Fibroblast of lung (primary cell): Measurements from ENCODE around the gene AKT1S1.

Experiments
- EZH2 ChIP-seq: IDR thresholded peaks from 2 replicates; pipeline ENCODE4 v1.5.1; 2012; ENCODE audit warnings: low read length, control low read depth, mild to moderate bottlenecking; ENCODE audit errors: missing control alignments
- TF ChIP-seq, protein P1 (sequence below), 2 donors: IDR thresholded peaks in 1 of 2; conservative IDR thresholded peaks in 1 of 2; 1 replicate in 1 of 2; 2 replicates in 1 of 2; pipeline ENCODE4 v1.5.1; 2011 to 2012; ENCODE audit warnings: low read length in 2 of 2, control low read depth in 1 of 2, inconsistent platforms in 1 of 2, low read depth in 1 of 2, mild to moderate bottlenecking in 1 of 2

DNA sequence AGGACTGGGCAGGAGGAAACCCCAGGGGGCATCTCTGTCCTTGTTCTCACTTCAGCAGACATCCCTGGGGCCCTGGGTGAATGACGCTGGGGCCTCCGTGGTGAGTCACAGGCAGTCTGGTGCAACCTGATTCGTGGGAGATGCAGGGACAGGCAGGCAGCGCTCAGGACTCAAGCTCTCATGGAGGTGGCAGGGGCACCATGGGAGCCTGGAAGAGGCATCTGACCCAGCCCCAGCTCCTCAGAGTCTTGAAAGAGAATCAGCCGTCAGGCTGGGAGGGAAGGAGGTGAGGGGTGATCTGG lies 40.2 kb downstream of the AKT1S1 start:
- TF ChIP-seq, protein P1, sequence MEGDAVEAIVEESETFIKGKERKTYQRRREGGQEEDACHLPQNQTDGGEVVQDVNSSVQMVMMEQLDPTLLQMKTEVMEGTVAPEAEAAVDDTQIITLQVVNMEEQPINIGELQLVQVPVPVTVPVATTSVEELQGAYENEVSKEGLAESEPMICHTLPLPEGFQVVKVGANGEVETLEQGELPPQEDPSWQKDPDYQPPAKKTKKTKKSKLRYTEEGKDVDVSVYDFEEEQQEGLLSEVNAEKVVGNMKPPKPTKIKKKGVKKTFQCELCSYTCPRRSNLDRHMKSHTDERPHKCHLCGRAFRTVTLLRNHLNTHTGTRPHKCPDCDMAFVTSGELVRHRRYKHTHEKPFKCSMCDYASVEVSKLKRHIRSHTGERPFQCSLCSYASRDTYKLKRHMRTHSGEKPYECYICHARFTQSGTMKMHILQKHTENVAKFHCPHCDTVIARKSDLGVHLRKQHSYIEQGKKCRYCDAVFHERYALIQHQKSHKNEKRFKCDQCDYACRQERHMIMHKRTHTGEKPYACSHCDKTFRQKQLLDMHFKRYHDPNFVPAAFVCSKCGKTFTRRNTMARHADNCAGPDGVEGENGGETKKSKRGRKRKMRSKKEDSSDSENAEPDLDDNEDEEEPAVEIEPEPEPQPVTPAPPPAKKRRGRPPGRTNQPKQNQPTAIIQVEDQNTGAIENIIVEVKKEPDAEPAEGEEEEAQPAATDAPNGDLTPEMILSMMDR (conservative IDR thresholded peaks at IDR 0.05 in 1 of 2, IDR thresholded peaks at IDR 0.05 in 1 of 2; ENCODE audit: low read depth in 1 of 2, low read length in 2 of 2) = no peak
- no peak for TF ChIP-seq EZH2
